Measurements from ENCODE around the gene CES2.
"Not testable (repeated sequence)": the region's sequence is repeated elsewhere in the genome, so short reads cannot be mapped to it uniquely, and the experiment has no call there.

The CES2 gene

DNA sequence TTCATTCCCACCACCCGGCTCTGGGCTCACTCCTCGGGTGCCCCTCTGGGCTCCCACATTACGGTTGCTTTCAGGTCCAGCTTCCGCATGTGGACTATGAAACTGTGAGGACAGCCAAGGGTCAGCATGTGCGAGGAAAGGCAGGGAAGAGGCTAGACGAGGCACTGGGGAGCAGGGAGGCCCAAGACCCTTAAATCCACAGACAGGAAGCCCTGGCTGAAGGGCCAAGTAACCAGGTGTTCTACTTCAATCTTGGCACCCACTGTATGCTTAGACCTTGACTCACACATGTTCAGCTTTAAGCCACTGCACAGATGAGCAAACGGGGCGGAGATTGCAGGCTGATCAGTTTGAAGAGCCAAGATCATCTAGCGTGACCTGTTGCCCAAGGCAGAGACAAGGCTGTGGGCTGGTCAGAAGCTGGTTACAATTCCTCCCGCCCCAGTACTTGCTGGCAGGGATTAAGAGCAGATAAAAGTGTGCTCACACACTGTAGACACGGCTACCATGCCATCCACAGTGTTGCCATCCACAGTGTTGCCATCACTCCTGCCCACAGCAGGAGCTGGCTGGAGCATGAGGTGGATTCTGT, 53.0 kb downstream of the CES2 start, which contains the start of gene CES4A:
Gene CES4A, plus strand, starts transcription at position 393 of the 592 bp plus-strand sequence. Its CDS starts 184 bp downstream, at position 577.
- no peak for ATAC-seq
- H3K4me1 Mint-ChIP-seq: peaks cover 53% of the 10 kb centered on the region
- H3K27ac Mint-ChIP-seq: peak within 1 kb of the TSS in 1 of 2 donors; percentile 6
- H3K27me3 Mint-ChIP-seq: no peaks in the 10 kb centered on the region
- H3K4me3 Mint-ChIP-seq: no peak within 1 kb of the TSS
- no peak for DNase-seq
- H3K9me3 Mint-ChIP-seq: no peaks in the 10 kb centered on the region

DNA sequence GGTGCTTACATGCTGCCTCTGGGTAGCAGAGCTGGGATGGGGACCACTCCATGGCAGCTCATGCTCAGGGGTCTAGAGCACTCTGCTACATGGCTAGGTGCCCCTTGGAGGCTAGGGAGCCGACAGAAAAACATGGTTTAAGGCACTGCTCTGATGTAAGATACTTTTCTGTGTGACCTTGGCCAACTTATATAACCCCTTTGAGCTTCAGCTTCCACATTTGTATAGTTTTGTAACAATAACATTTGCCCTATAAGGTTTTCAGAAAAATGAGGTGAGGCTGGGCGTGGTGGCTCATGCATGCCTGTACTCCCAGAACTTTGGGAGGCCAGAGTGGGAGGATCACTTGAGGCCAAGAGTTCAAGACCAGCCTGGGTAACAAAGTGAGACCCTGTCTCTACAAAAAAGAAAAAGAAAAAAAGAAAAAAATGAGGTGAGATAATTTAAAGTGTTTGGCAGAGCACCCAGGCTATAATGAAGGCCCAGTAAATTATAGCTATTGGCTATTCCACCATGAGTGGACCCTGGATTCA, 56.3 kb downstream of the CES2 start:
- ATAC-seq: no peak
- H3K27me3 Mint-ChIP-seq: no peaks in the 10 kb centered on the region
- H3K27ac Mint-ChIP-seq: no peak overlapping the region
- H3K4me3 Mint-ChIP-seq: no peak overlapping the region
- H3K4me1 Mint-ChIP-seq: peaks cover 22% of the 10 kb centered on the region
- DNase-seq: no peak
- no peaks in the 10 kb centered on the region for H3K9me3 Mint-ChIP-seq

DNA sequence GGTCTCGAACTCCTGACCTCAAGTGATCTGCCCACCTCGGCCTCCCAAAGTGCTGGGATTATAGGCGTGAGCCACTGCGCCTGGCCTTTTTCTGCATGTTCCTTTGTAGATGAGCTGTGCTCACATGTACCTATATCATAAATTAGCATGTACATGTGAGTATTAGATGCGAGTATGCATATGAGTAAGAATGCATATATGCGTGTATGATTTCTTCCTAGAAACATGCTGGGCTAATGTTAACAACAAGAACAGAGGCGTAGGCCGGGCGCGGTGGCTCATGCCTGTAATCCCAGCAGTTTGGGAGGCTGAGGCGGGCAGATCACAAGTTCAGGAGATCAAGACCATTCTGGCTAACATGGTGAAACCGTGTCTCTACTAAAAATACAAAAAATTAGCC, 58.2 kb downstream of the CES2 start:
- not testable (repeated sequence) for DNase-seq, H3K9me3 Mint-ChIP-seq, H3K27ac Mint-ChIP-seq, H3K27me3 Mint-ChIP-seq, H3K4me3 Mint-ChIP-seq, H3K4me1 Mint-ChIP-seq, ATAC-seq
